NCI-H345 treated with DMSO at 0.1 percent for 48 hours (cell line): Measurements from ENCODE around the gene TARS1.

Experiments used
- DNase-seq: peaks from one replicate; lab custom pipeline; 2025; ENCODE audit not compliant: unreplicated experiment; lab: John Stamatoyannopoulos, UW

TARS1 gene

GRCh38 chr5:33440482-33441240 is at the start of gene TARS1:
TSS of gene TARS1 (plus strand) at chr5:33440965. CDS start at chr5:33441087, 122 bp downstream.
- peak; percentile 99 for DNase-seq

- DNase-seq = no peak
Observed at GRCh38 chr5:33398501-33398900, 42.3 kb upstream of the TARS1 start.

GRCh38 chr5:33400675-33401074 is 40.1 kb upstream of the TARS1 start:
- no peak for DNase-seq

GRCh38 chr5:33401482-33402390 is 39.0 kb upstream of the TARS1 start:
- no peak for DNase-seq

- DNase-seq = no peak
Observed at GRCh38 chr5:33403187-33403586, 37.6 kb upstream of the TARS1 start.

- DNase-seq = no peak
Observed at GRCh38 chr5:33408816-33409215, 31.9 kb upstream of the TARS1 start.

GRCh38 chr5:33409435-33410170 is 31.2 kb upstream of the TARS1 start:
- DNase-seq = no peak

- DNase-seq = no peak
Observed at GRCh38 chr5:33410221-33410620, 30.5 kb upstream of the TARS1 start.

- no peak for DNase-seq
Observed at GRCh38 chr5:33411498-33411897, 29.3 kb upstream of the TARS1 start.

GRCh38 chr5:33415811-33416354 is 24.9 kb upstream of the TARS1 start:
- no peak for DNase-seq

- DNase-seq = no peak
Observed at GRCh38 chr5:33417632-33418031, 23.1 kb upstream of the TARS1 start.

- no peak for DNase-seq
Observed at GRCh38 chr5:33420946-33421345, 19.8 kb upstream of the TARS1 start.

GRCh38 chr5:33422191-33422590 is 18.6 kb upstream of the TARS1 start:
- DNase-seq = no peak

- DNase-seq = no peak
Observed at GRCh38 chr5:33423018-33423630, 17.6 kb upstream of the TARS1 start.

- DNase-seq = no peak
Observed at GRCh38 chr5:33425314-33425713, 15.5 kb upstream of the TARS1 start.

GRCh38 chr5:33430983-33431382 is 9.8 kb upstream of the TARS1 start:
- no peak for DNase-seq

- no peak for DNase-seq
Observed at GRCh38 chr5:33432656-33433055, 8.1 kb upstream of the TARS1 start.

GRCh38 chr5:33433303-33434240 is 7.2 kb upstream of the TARS1 start:
- DNase-seq = no peak

GRCh38 chr5:33435893-33436490 is 4.8 kb upstream of the TARS1 start:
- DNase-seq = peak; percentile 69
